ENCODE measurements around the gene STK25.

GRCh38 chr2:241456546-241456945 is 51.8 kb downstream of the STK25 start:
- TF ChIP-seq GATA2 (IDR thresholded peaks at IDR 0.05; ENCODE audit: low read depth, low read length) (no peak), GATA3 (IDR thresholded peaks at IDR 0.05; ENCODE audit: low read depth, low read length) (no peak)
